MG63 (cell line): ENCODE data around the gene IP6K2. TPM values are rescaled to one million over a fixed set of nuclear protein-coding genes. Genes with fewer than 3 reads are reported as not detected.

ENCODE experiments used
- DNase-seq: peaks from one replicate; pipeline ENCODE4 v3.0.0-alpha.2; 2020
- H3K27me3 ChIP-seq: fragments of 250-450 bp; sonication (Bioruptor Pico); 2 replicates; pipeline ENCODE4 v1.5.1; 2020; ENCODE audit warnings: mild to moderate bottlenecking, moderate library complexity
- H3K36me3 ChIP-seq: fragments of 250-450 bp; sonication (Bioruptor Pico); 2 replicates; pipeline ENCODE4 v1.5.1; 2020; ENCODE audit warnings: mild to moderate bottlenecking, moderate library complexity
- H3K4me3 ChIP-seq: fragments of 250-450 bp; sonication (Bioruptor Pico); 2 replicates; pipeline ENCODE4 v1.5.1; 2020; ENCODE audit warnings: mild to moderate bottlenecking, moderate library complexity
- H3K9me3 ChIP-seq: fragments of 250-450 bp; sonication (Bioruptor Pico); 2 replicates; pipeline ENCODE4 v1.5.1; 2020; ENCODE audit warnings: mild to moderate bottlenecking, moderate library complexity
- total RNA-seq: library from RNA; depleted of rRNA; stranded (reverse); fragments of >200 nt; shearing (Covaris generic); gene quantifications from 2 replicates; pipeline ENCODE4 v1.2.3, GENCODE V29; 2014; ENCODE audit warnings: low replicate concordance

The IP6K2 gene
- total RNA-seq, 1 experiment from 2014 or later = 15.9 TPM

GRCh38 chr3:48684480-48685143, 32.4 kb downstream of the IP6K2 start:
- H3K36me3 ChIP-seq = peaks cover 3% of the 10 kb centered on the region
- no peak overlapping the region for H3K4me3 ChIP-seq
- no peak for DNase-seq
- H3K9me3 ChIP-seq = no peaks in the 10 kb centered on the region
- no peaks in the 10 kb centered on the region for H3K27me3 ChIP-seq

DNA sequence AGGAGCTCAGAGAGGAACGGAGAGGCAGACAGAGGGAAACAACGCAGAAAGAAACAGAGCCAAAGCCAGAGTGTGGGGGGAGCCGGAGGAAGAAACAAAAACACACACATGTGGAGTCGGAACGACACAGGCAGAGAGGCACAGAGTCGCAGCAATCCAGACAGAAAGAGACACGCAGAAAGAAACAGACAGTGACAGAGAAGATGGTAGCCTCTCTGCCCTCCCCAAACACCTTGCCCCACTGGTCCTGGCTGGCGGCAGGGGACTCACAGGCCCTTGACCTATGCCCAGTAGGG, 33.0 kb downstream of the IP6K2 start:
- Histone ChIP-seq H3K4me3 (no peak overlapping the region), H3K36me3 (peaks cover 3% of the 10 kb centered on the region; the same call in 1 of the 2 replicates)
- DNase-seq = no peak

DNA sequence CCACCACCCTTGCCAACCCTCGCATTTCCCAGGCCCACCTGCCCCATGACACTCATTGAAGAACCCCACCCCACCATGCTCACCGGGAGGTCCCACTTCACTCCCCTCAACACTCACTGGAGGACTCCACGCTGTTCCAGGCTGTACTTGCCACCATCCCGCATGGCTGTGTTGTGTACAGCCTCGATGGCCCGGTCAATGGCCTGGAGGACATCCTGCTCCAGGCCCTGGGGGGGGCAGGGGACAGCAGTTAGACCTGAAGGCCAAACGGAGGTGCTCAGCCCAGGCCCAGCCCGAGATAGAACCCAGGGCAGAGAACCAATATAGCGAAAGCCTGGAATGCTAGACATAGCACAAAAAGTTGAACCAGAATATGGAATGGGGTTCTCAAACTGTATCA, 34.2 kb downstream of the IP6K2 start:
- Histone ChIP-seq H3K27me3 (no peaks in the 10 kb centered on the region), H3K36me3 (peaks cover 3% of the 10 kb centered on the region; the same call in 1 of the 2 replicates), H3K9me3 (no peaks in the 10 kb centered on the region), H3K4me3 (no peak overlapping the region)
- no peak for DNase-seq

More for the DNA sequence above, 33.0 kb downstream of the IP6K2 start:
- Histone ChIP-seq H3K9me3 (no peaks in the 10 kb centered on the region), H3K27me3 (no peaks in the 10 kb centered on the region)

GRCh38 chr3:48681974-48682610, 34.9 kb downstream of the IP6K2 start:
- DNase-seq = no peak

GRCh38 chr3:48681541-48681880, 35.5 kb downstream of the IP6K2 start:
- H3K36me3 ChIP-seq = no peaks in the 10 kb centered on the region
- no peaks in the 10 kb centered on the region for H3K27me3 ChIP-seq
- DNase-seq = no peak

More at GRCh38 chr3:48681974-48682610, 34.9 kb downstream of the IP6K2 start:
- no peaks in the 10 kb centered on the region for H3K9me3 ChIP-seq
- no peaks in the 10 kb centered on the region for H3K27me3 ChIP-seq
- no peak overlapping the region for H3K4me3 ChIP-seq
- no peaks in the 10 kb centered on the region for H3K36me3 ChIP-seq

DNA sequence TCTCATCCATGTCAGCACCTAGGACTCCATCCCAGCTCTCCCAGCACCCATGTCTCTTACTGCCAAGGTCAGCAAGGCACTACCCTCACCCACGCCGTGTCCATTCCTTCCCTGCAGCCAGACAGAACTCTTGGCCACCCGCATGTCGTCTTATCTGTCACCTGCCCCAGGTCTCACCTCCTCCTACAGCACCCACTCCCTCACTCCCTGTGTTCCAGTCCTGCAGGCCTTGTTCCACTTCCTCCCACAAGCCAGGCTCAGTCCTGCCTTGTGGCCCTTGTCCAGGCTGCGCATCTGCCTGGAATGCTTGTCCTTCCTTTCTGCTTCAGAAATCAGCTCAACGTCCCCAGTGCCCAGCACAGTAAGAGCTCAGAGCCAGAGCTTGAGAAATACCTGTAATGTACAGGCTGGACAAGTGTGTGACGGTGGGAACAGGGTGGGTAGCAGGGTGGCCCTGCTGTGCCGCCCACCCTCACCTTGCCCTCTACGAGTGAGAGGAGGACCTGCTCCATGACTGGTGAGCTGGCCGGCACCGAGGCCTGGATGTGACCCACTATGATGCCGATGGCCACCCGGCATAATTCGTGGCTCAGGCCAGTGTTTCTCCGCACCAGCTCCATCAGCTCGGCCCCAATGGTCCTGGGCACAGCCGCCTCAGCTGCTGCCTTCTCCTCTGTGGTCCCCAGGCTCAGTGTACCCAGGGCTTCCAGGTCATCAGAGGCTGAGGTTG, 36.0 kb downstream of the IP6K2 start:
- no peak for DNase-seq
- Histone ChIP-seq H3K36me3 (no peaks in the 10 kb centered on the region), H3K4me3 (no peak overlapping the region), H3K9me3 (no peaks in the 10 kb centered on the region), H3K27me3 (no peaks in the 10 kb centered on the region)

More at GRCh38 chr3:48681541-48681880, 35.5 kb downstream of the IP6K2 start:
- Histone ChIP-seq H3K9me3 (no peaks in the 10 kb centered on the region), H3K4me3 (no peak overlapping the region)

- Histone ChIP-seq H3K36me3 (no peaks in the 10 kb centered on the region), H3K9me3 (no peaks in the 10 kb centered on the region), H3K27me3 (no peaks in the 10 kb centered on the region), H3K4me3 (no peak overlapping the region)
- no peak for DNase-seq
These were observed 37.3 kb downstream of the IP6K2 start for GRCh38 chr3:48679411-48680391.

DNA sequence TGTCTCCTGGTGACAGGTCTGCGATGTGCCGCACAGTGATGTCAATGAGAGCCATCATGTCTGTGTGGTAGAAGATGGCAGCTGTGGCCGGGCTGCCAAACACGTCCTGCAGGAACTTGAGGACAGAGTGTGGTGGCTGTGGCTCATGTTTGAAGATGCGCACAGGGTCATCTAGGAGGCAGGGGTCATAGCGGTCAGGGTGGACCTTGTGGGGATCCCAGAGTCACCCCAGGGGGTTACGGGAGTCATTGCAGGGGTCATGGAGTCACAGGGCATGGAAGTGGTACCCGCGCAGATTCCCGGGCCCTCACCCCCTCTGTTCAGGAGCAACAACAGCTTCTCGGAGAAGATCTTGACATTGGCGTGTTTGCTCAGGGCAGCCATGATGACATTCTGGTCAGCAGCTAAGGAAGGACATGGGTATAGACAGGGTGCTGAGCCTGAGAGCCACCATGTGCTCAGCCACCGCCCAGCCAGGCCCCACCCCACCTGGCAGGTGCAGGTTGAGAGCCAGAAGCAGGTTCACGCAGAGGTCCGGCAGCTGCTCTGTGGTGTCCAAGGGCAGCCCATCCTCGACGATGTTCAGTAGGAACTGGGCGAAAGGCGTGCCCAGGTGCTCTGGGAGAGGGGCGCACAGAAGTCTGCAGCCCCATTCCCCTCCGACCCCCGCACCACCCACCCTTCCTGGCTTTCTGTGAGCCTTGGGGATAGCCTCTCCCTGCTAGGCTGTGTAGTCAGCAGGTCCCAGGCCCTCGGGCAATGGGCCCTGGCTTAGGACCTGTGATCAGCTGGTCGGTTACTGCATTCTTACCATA, 38.2 kb downstream of the IP6K2 start:
- Histone ChIP-seq H3K27me3 (no peaks in the 10 kb centered on the region), H3K36me3 (no peaks in the 10 kb centered on the region), H3K4me3 (no peak overlapping the region), H3K9me3 (no peaks in the 10 kb centered on the region)
- no peak for DNase-seq

- H3K4me3 ChIP-seq = no peak overlapping the region
- no peak for DNase-seq
- no peaks in the 10 kb centered on the region for H3K27me3 ChIP-seq
- H3K9me3 ChIP-seq = no peaks in the 10 kb centered on the region
- no peaks in the 10 kb centered on the region for H3K36me3 ChIP-seq
These were observed 39.0 kb downstream of the IP6K2 start for GRCh38 chr3:48678056-48678455.

- no peak for DNase-seq
- no peaks in the 10 kb centered on the region for H3K36me3 ChIP-seq
- H3K4me3 ChIP-seq = no peak overlapping the region
- H3K27me3 ChIP-seq = no peaks in the 10 kb centered on the region
- H3K9me3 ChIP-seq = no peaks in the 10 kb centered on the region
These were observed 42.5 kb downstream of the IP6K2 start for GRCh38 chr3:48674505-48674904.

- no peak overlapping the region for H3K4me3 ChIP-seq
- DNase-seq = no peak
- H3K9me3 ChIP-seq = no peaks in the 10 kb centered on the region
These were observed 44.5 kb downstream of the IP6K2 start for GRCh38 chr3:48672522-48672921.

DNA sequence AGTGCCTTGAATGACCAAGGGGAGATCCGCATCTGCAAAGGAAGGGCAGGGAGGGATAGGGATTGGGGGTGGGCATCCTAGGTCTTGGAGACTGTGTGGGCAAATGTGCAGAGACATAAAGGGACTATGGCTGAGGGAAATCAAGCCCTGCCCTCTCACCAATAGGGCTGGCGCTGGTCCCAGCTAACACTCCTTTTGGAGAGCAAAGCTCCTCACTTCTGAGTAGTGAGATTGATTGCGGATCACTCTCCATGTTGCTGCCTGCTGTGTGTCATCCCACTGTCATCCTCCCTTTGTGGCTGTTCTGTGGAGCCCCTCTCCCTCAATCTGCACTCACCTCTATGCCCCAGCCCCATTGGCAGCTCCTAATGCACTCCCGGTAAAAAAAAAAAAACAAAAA, 52.1 kb downstream of the IP6K2 start:
- no peak overlapping the region for H3K4me3 ChIP-seq
- no peaks in the 10 kb centered on the region for H3K9me3 ChIP-seq
- no peak for DNase-seq
- 0 out of 2 replicates have a peak, but pooled peaks cover 2% of the 10 kb centered on the region for H3K27me3 ChIP-seq
- no peaks in the 10 kb centered on the region for H3K36me3 ChIP-seq

More at GRCh38 chr3:48672522-48672921, 44.5 kb downstream of the IP6K2 start:
- Histone ChIP-seq H3K27me3 (no peaks in the 10 kb centered on the region), H3K36me3 (no peaks in the 10 kb centered on the region)

DNA sequence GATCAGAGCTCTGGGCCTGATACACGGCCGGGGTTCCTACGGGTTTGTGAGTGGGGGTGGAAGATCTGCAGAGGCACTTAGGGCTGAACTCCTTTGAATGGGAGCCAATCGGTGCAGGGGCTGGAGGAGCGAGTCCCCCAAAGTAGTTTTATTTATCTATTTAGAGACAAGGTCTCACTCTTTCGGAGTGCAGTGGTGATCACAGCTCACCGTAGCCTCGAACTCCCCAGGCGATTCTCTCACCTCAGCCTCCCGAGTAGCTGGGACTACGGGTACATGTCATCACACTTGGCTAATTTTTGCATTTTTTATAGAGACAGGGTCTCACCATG, 52.7 kb downstream of the IP6K2 start:
- no peaks in the 10 kb centered on the region for H3K36me3 ChIP-seq
- no peak overlapping the region; the same call in 1 of the 2 replicates for H3K4me3 ChIP-seq
- DNase-seq = no peak
- H3K27me3 ChIP-seq = 0 out of 2 replicates have a peak, but pooled peaks cover 2% of the 10 kb centered on the region
- no peaks in the 10 kb centered on the region for H3K9me3 ChIP-seq

GRCh38 chr3:48663489-48664312, 53.3 kb downstream of the IP6K2 start:
- Histone ChIP-seq H3K4me3 (peak overlapping the region; percentile 52), H3K27me3 (0 out of 2 replicates have a peak, but pooled peaks cover 2% of the 10 kb centered on the region), H3K36me3 (no peaks in the 10 kb centered on the region), H3K9me3 (no peaks in the 10 kb centered on the region)
- DNase-seq = peak; percentile 93

DNA sequence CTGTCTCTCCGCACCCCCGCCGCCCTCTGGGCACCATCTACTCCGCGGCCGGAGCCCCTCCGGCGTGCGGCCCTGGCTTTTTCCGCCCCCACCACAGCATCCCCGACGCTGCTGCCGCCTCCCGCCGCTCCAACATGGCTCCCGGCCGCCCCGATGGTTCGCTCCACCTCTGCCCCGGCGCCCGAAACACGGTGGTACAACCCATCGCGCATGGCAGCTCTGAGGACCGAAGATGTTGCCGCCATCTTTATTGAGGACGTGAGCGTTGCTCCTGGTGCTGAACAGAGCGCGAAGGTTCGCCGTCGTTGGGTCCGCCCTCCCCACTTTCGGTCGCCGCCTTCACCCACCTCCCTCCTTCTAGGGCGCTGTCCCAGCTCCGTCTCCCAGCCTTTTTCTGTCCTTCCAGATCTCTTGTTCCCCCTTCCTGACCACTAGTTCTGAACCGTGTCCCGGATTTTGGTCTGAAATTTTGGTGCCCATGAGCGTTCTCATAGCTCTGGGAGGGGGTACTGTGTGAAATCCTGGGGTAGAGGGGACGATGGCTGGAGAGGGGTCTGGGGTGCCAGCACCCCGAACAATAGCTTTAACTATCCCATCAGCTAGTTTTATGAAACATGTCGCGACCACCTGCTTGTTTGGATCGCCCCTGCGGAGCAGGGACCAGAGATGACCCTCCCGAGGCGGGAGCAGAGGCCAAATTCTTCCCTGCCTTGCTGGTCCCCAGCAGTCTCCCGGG, 54.1 kb downstream of the IP6K2 start, which contains the start of gene CELSR3:
Gene CELSR3 (minus strand): TSS at position 134 of the 736 bp plus-strand sequence. CDS start 252 bp downstream, outside the sequence.
- no peaks in the 10 kb centered on the region for H3K9me3 ChIP-seq
- no peaks in the 10 kb centered on the region for H3K36me3 ChIP-seq
- peak within 1 kb of the TSS; percentile 52 for H3K4me3 ChIP-seq
- DNase-seq = peak; percentile 59
- 0 out of 2 replicates have a peak, but pooled peaks cover 2% of the 10 kb centered on the region for H3K27me3 ChIP-seq
